H9 (cell line): ENCODE results near the gene RRP9. TPM values are rescaled to one million over a fixed set of nuclear protein-coding genes. Genes with fewer than 3 reads are reported as not detected.

Experiments
- DNase-seq: peaks from one replicate; pipeline ENCODE4 v3.0.0-alpha.2; 2017
- H2AFZ ChIP-seq: one replicate; pipeline ENCODE4 v1.6.1; 2013; ENCODE audit warnings: mild to moderate bottlenecking, low read length, control low read depth, moderate library complexity
- H2AK5ac ChIP-seq: 2 replicates; pipeline ENCODE4 v1.6.1; 2013; ENCODE audit warnings: low read length, control low read depth, mixed read lengths; ENCODE audit not compliant: insufficient read length
- H2BK120ac ChIP-seq: one replicate; pipeline ENCODE4 v1.6.1; 2013; ENCODE audit warnings: low read depth, mild to moderate bottlenecking, low read length, control low read depth, inconsistent platforms; ENCODE audit not compliant: poor library complexity, severe bottlenecking
- H2BK12ac ChIP-seq: 2 replicates; pipeline ENCODE4 v1.6.1; 2013; ENCODE audit warnings: low read length, control low read depth, mixed read lengths, low read depth; ENCODE audit not compliant: insufficient read length
- H2BK15ac ChIP-seq: 2 replicates; pipeline ENCODE4 v1.6.1; 2013; ENCODE audit warnings: low read depth, low read length, control low read depth
- H2BK20ac ChIP-seq: one replicate; pipeline ENCODE4 v1.6.1; 2013; ENCODE audit warnings: low read depth, mild to moderate bottlenecking, low read length, control low read depth, inconsistent platforms; ENCODE audit not compliant: poor library complexity, severe bottlenecking
- H2BK5ac ChIP-seq: 2 replicates; pipeline ENCODE4 v1.6.1; 2013; ENCODE audit warnings: low read length, control low read depth, mixed read lengths; ENCODE audit not compliant: insufficient read length
- H3K14ac ChIP-seq: 2 replicates; pipeline ENCODE4 v1.6.1; 2013; ENCODE audit warnings: low read length, control low read depth; ENCODE audit not compliant: insufficient read depth
- H3K18ac ChIP-seq: 2 replicates; pipeline ENCODE4 v1.6.1; 2013; ENCODE audit warnings: low read depth, mild to moderate bottlenecking, mixed read lengths, low read length, control low read depth; ENCODE audit not compliant: insufficient read length
- H3K23ac ChIP-seq: 2 replicates; pipeline ENCODE4 v1.6.1; 2013; ENCODE audit warnings: low read length, control low read depth, mixed read lengths, low read depth; ENCODE audit not compliant: insufficient read length
- H3K23me2 ChIP-seq: 2 replicates; pipeline ENCODE4 v1.6.1; 2013; ENCODE audit warnings: low read depth, mild to moderate bottlenecking, mixed read lengths, low read length, control low read depth; ENCODE audit not compliant: insufficient read length, poor library complexity, severe bottlenecking
- H3K27ac ChIP-seq: 2 replicates; pipeline ENCODE4 v1.5.1; 2013; ENCODE audit warnings: low read length, control low read depth, mixed read lengths, low read depth; ENCODE audit not compliant: insufficient read length
- H3K27me3 ChIP-seq: 2 replicates; pipeline ENCODE4 v1.6.1; 2013; ENCODE audit warnings: low read length, control low read depth, inconsistent platforms; ENCODE audit not compliant: insufficient read depth
- H3K4ac ChIP-seq: 2 replicates; pipeline ENCODE4 v1.6.1; 2013; ENCODE audit warnings: low read depth, mild to moderate bottlenecking, control low read depth, inconsistent platforms, low read length, moderate library complexity
- H3K4me1 ChIP-seq: 2 replicates; pipeline ENCODE4 v1.6.1; 2013; ENCODE audit warnings: low read length, control low read depth, inconsistent platforms; ENCODE audit not compliant: insufficient read depth
- H3K4me2 ChIP-seq: 2 replicates; pipeline ENCODE4 v1.6.1; 2013; ENCODE audit warnings: low read length, control low read depth, mixed read lengths; ENCODE audit not compliant: insufficient read length, insufficient read depth
- H3K56ac ChIP-seq: 2 replicates; pipeline ENCODE4 v1.6.1; 2013; ENCODE audit warnings: low read depth, mild to moderate bottlenecking, mixed read lengths, low read length, control low read depth; ENCODE audit not compliant: insufficient read length
- H3K79me1 ChIP-seq: 2 replicates; pipeline ENCODE4 v1.6.1; 2013; ENCODE audit warnings: low read depth, mild to moderate bottlenecking, moderate library complexity, low read length, control low read depth, inconsistent platforms; ENCODE audit not compliant: insufficient read depth, poor library complexity, severe bottlenecking
- H3K79me2 ChIP-seq: 2 replicates; pipeline ENCODE4 v1.6.1; 2013; ENCODE audit warnings: low read length, control low read depth, inconsistent platforms; ENCODE audit not compliant: insufficient read depth
- H3K9ac ChIP-seq: 2 replicates; pipeline ENCODE4 v1.6.1; 2013; ENCODE audit warnings: low read length, control low read depth, mixed read lengths; ENCODE audit not compliant: insufficient read length; ENCODE audit errors: extremely low read depth
- H3K9me3 ChIP-seq: one replicate; pipeline ENCODE4 v1.6.1; 2013; ENCODE audit warnings: low read depth, low read length, inconsistent platforms; ENCODE audit not compliant: control insufficient read depth
- H3T11ph ChIP-seq: one replicate; pipeline ENCODE4 v1.6.1; 2013; ENCODE audit warnings: mild to moderate bottlenecking, low read length, control low read depth, inconsistent platforms
- H4K20me1 ChIP-seq: one replicate; pipeline ENCODE4 v1.6.1; 2013; ENCODE audit not compliant: control insufficient read depth, insufficient read length, insufficient read depth
- H4K5ac ChIP-seq: 2 replicates; pipeline ENCODE4 v1.6.1; 2013; ENCODE audit warnings: low read depth, mild to moderate bottlenecking, mixed read lengths, low read length, control low read depth; ENCODE audit not compliant: insufficient read length
- H4K8ac ChIP-seq: replicated peaks from 2 replicates; pipeline ENCODE4 v1.6.1; 2013; ENCODE audit warnings: low read length, control low read depth, mixed read lengths, low read depth; ENCODE audit not compliant: insufficient read length
- H4K91ac ChIP-seq: 2 replicates; pipeline ENCODE4 v1.6.1; 2013; ENCODE audit warnings: low read depth, mild to moderate bottlenecking, moderate library complexity, mixed read lengths, low read length, control low read depth; ENCODE audit not compliant: insufficient read length
- H3K27ac Mint-ChIP-seq, 3 experiments: 2 replicates in 2 of 3; 3 replicates in 1 of 3; pipeline ENCODE4 v1.8.0; 2020 to 2021; ENCODE audit warnings: mixed read lengths in 3 of 3, mild to moderate bottlenecking in 1 of 3, moderate library complexity in 1 of 3
- H3K27me3 Mint-ChIP-seq: 2 replicates; pipeline ENCODE4 v1.8.0; 2021; ENCODE audit warnings: low read depth, mild to moderate bottlenecking, moderate library complexity, mixed read lengths
- H3K36me3 Mint-ChIP-seq, 3 experiments: 2 replicates in 2 of 3; 3 replicates in 1 of 3; pipeline ENCODE4 v1.8.0; 2020 to 2021; ENCODE audit warnings: low read depth in 3 of 3, mixed read lengths in 3 of 3; ENCODE audit not compliant: insufficient read depth in 1 of 3
- H3K4me1 Mint-ChIP-seq, 2 experiments: 2 replicates each; pipeline ENCODE4 v1.8.0; 2020; ENCODE audit warnings: mixed read lengths in 2 of 2
- H3K4me3 Mint-ChIP-seq, 2 experiments: 2 replicates in 1 of 2; 3 replicates in 1 of 2; pipeline ENCODE4 v1.8.0; 2020 to 2021; ENCODE audit warnings: mild to moderate bottlenecking in 2 of 2, mixed read lengths in 2 of 2, moderate library complexity in 1 of 2
- H3K9me3 Mint-ChIP-seq, 2 experiments: 2 replicates in 1 of 2; 3 replicates in 1 of 2; pipeline ENCODE4 v1.8.0; 2020; ENCODE audit warnings: mild to moderate bottlenecking in 2 of 2, mixed read lengths in 2 of 2, moderate library complexity in 1 of 2
- WGBS: extraction: QIAGEN DNeasy Blood & Tissue Kit; methylation state at CpG from one replicate; pipeline ENCODE4 v1.1.7; 2013; ENCODE audit warnings: missing lambda C conversion rate, low lambda C conversion rate, mixed read lengths; ENCODE audit not compliant: insufficient read length; ENCODE audit errors: extremely low coverage; 5-methylcytosine and 5-hydroxymethylcytosine counted together
- total RNA-seq: library from RNA; stranded (reverse); gene quantifications from 2 replicates; pipeline ENCODE4 v1.2.1, GENCODE V29; 2021
- TF ChIP-seq, protein P1 (sequence below): fragments of 200-600 bp; sonication (generic); conservative IDR thresholded peaks from 3 replicates; pipeline ENCODE4 v1.8.0; 2021; ENCODE audit warnings: antibody characterized with exemption, mild to moderate bottlenecking

RRP9 gene
- total RNA-seq, 1 experiment from 2014 or later, result 64.0 TPM

DNA sequence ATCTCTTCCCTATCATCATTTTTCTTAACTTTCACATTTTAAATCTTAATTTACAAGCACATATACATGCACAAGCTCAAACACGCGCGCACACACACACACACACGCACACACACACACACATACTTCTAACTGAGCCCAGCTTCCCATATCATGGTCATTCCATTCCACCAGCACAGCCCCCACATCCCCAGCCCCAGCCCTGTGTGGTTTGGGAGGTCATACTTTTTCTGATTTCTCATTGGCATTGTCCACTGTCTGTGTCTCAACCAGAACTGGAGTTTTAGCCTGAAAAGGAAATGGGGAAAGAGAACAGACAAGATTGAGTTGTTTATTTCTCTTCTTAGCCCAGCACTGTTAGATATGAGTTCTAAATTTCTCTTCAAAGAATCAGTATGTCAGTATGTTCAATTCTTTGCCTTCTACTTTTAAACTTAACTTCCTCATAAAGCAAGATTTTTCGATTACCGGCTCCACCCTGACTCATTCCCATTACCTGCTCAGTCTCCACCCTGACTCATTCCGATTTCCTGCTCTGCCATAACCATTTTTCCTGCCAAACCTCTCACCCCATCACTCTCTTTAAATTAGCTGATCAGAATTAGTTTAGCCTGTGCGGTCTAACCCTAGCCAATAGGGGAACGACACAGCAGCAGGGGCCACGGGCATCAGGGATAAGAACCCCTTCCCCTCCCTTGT lies 44.9 kb downstream of the RRP9 start:
- Histone ChIP-seq H3K23me2 (no peaks in the 10 kb centered on the region), H4K8ac (no peak overlapping the region), H3K79me2 (no peaks in the 10 kb centered on the region), H3K23ac (no peak overlapping the region), H4K91ac (no peak overlapping the region), H2BK12ac (no peak overlapping the region), H3K56ac (no peak overlapping the region), H3T11ph (no peak overlapping the region), H4K20me1 (no peaks in the 10 kb centered on the region), H3K4me1 (no peaks in the 10 kb centered on the region; the same call in 1 of the 2 replicates), H2BK20ac (no peak overlapping the region), H3K9me3 (no peaks in the 10 kb centered on the region), H3K14ac (no peak overlapping the region), H3K27me3 (no peaks in the 10 kb centered on the region), H2BK5ac (no peak overlapping the region), H3K4ac (no peak overlapping the region), H2AK5ac (no peak overlapping the region), H3K79me1 (no peaks in the 10 kb centered on the region), H4K5ac (no peak overlapping the region), H3K18ac (no peak overlapping the region), H3K4me2 (no peak overlapping the region), H2BK15ac (no peak overlapping the region), H2AFZ (no peak overlapping the region), H2BK120ac (no peak overlapping the region), H3K9ac (no peak overlapping the region), H3K27ac (no peak overlapping the region)
- TF ChIP-seq, protein P1, sequence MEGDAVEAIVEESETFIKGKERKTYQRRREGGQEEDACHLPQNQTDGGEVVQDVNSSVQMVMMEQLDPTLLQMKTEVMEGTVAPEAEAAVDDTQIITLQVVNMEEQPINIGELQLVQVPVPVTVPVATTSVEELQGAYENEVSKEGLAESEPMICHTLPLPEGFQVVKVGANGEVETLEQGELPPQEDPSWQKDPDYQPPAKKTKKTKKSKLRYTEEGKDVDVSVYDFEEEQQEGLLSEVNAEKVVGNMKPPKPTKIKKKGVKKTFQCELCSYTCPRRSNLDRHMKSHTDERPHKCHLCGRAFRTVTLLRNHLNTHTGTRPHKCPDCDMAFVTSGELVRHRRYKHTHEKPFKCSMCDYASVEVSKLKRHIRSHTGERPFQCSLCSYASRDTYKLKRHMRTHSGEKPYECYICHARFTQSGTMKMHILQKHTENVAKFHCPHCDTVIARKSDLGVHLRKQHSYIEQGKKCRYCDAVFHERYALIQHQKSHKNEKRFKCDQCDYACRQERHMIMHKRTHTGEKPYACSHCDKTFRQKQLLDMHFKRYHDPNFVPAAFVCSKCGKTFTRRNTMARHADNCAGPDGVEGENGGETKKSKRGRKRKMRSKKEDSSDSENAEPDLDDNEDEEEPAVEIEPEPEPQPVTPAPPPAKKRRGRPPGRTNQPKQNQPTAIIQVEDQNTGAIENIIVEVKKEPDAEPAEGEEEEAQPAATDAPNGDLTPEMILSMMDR, result no peak
- H3K4me3 Mint-ChIP-seq, result no peak overlapping the region; a peak in 1 of 5 replicates
- DNase-seq, result no peak
- H3K36me3 Mint-ChIP-seq, result no peaks in the 10 kb centered on the region
- 100% methylated on average over 4 of the region's 10 CpGs for WGBS
- H3K9me3 Mint-ChIP-seq, result peaks cover 0 to 3% of the 10 kb centered on the region in 2 experiments; a peak in 2 of 5 replicates
- H3K27me3 Mint-ChIP-seq, result peaks cover 10% of the 10 kb centered on the region
- H3K4me1 Mint-ChIP-seq, result peaks cover 43 to 47% of the 10 kb centered on the region in 2 experiments
- no peak overlapping the region for H3K27ac Mint-ChIP-seq
